Activated gamma-delta T cell treated with Interleukin-2 at 50 U/mL for 16 hours (primary cell): ENCODE measurements around the gene MTMR3.
A peak's percentile ranks its signal among the peaks of the same experiment; 100 is the strongest.
"Not testable (repeated sequence)": the region's sequence is repeated elsewhere in the genome, so short reads cannot be mapped to it uniquely, and the experiment has no call there.

Source experiments
- DNase-seq: peaks from one replicate; pipeline ENCODE4 v3.0.0-alpha.2; 2020

The MTMR3 gene

GRCh38 chr22:29883045-29883774 is at the start of gene MTMR3:
Gene MTMR3, plus strand, starts transcription at chr22:29883174. Its CDS starts 87,886 bp downstream, at chr22:29971060.
- DNase-seq = peak; percentile 88

- no peak for DNase-seq
Measured at GRCh38 chr22:29833392-29833965, 49.5 kb upstream of the MTMR3 start.

- DNase-seq = no peak
Measured at GRCh38 chr22:29834046-29834445, 48.9 kb upstream of the MTMR3 start.

GRCh38 chr22:29836791-29837370 is 46.1 kb upstream of the MTMR3 start:
- not testable (repeated sequence) for DNase-seq

- peak; percentile 99 for DNase-seq
Measured at GRCh38 chr22:29837741-29838598, 45.0 kb upstream of the MTMR3 start, which contains the start of gene ASCC2. Gene ASCC2, minus strand, starts transcription at chr22:29838274. Its CDS starts 5,949 bp downstream, at chr22:29832325.

- no peak for DNase-seq
Measured at GRCh38 chr22:29838599-29838956, 44.4 kb upstream of the MTMR3 start.

GRCh38 chr22:29839039-29839438 is 43.9 kb upstream of the MTMR3 start:
- no peak for DNase-seq

- no peak for DNase-seq
Measured at GRCh38 chr22:29840498-29840897, 42.5 kb upstream of the MTMR3 start.

- no peak for DNase-seq
Measured at GRCh38 chr22:29842172-29842571, 40.8 kb upstream of the MTMR3 start.

- DNase-seq = no peak
Measured at GRCh38 chr22:29842740-29843139, 40.2 kb upstream of the MTMR3 start.

GRCh38 chr22:29846290-29846689 is 36.7 kb upstream of the MTMR3 start:
- no peak for DNase-seq

GRCh38 chr22:29848111-29848510 is 34.9 kb upstream of the MTMR3 start:
- DNase-seq = no peak

- no peak for DNase-seq
Measured at GRCh38 chr22:29854432-29854831, 28.5 kb upstream of the MTMR3 start.

- no peak for DNase-seq
Measured at GRCh38 chr22:29855611-29856181, 27.3 kb upstream of the MTMR3 start.

- no peak for DNase-seq
Measured at GRCh38 chr22:29856496-29856895, 26.5 kb upstream of the MTMR3 start.

- not testable (repeated sequence) for DNase-seq
Measured at GRCh38 chr22:29859030-29859429, 23.9 kb upstream of the MTMR3 start.

- DNase-seq = no peak
Measured at GRCh38 chr22:29860006-29860766, 22.8 kb upstream of the MTMR3 start.

- no peak for DNase-seq
Measured at GRCh38 chr22:29861672-29862297, 21.2 kb upstream of the MTMR3 start.

GRCh38 chr22:29865572-29865971 is 17.4 kb upstream of the MTMR3 start:
- not testable (repeated sequence) for DNase-seq

GRCh38 chr22:29867260-29867659 is 15.7 kb upstream of the MTMR3 start:
- DNase-seq = no peak

GRCh38 chr22:29867851-29868250 is 15.1 kb upstream of the MTMR3 start:
- no peak for DNase-seq

- peak; percentile 5 for DNase-seq
Measured at GRCh38 chr22:29870574-29870973, 12.4 kb upstream of the MTMR3 start.
